ENCODE data around the gene MAOA. TPM values are rescaled to one million over a fixed set of nuclear protein-coding genes. Genes with fewer than 3 reads are reported as not detected.
A peak's percentile ranks its signal among the peaks of the same experiment; 100 is the strongest.

MAOA gene
- total RNA-seq, 1 donor from 2014 or later: 102 TPM

- DNase-seq (ENCODE audit: extremely low spot score in 2 of 2): no peak
- H3K36me3 ChIP-seq: no peaks in the 10 kb centered on the region
- H3K27me3 ChIP-seq: no peaks in the 10 kb centered on the region
- intact Hi-C loops (cut with DNase I): no loop called here
- H3K4me3 ChIP-seq: no peak overlapping the region
- no peaks in the 10 kb centered on the region for H3K4me1 ChIP-seq
- H3K27ac ChIP-seq: no peak overlapping the region
- no peak for TF ChIP-seq POLR2AphosphoS5 (IDR thresholded peaks at IDR 0.05; ENCODE audit: insufficient read depth in 1 of 2, low read depth in 1 of 2)
- no peaks in the 10 kb centered on the region for H3K9me3 ChIP-seq
These were observed 29.0 kb upstream of the MAOA start for GRCh38 chrX:43627147-43627546.

GRCh38 chrX:43627669-43628068 is 28.4 kb upstream of the MAOA start:
- Histone ChIP-seq H3K36me3 (no peaks in the 10 kb centered on the region), H3K9me3 (no peaks in the 10 kb centered on the region), H3K4me3 (no peak overlapping the region), H3K4me1 (no peaks in the 10 kb centered on the region), H3K27ac (no peak overlapping the region), H3K27me3 (no peaks in the 10 kb centered on the region)
- TF ChIP-seq POLR2AphosphoS5 (IDR thresholded peaks at IDR 0.05; ENCODE audit: insufficient read depth in 1 of 2, low read depth in 1 of 2) (no peak), CTCF (IDR thresholded peaks at IDR 0.05) (no peak), POLR2A (IDR thresholded peaks at IDR 0.05) (no peak)
- intact Hi-C loops (cut with DNase I): no loop called here
- no peak for DNase-seq (ENCODE audit: extremely low spot score in 2 of 2)

GRCh38 chrX:43629229-43629628 is 26.9 kb upstream of the MAOA start:
- Histone ChIP-seq H3K4me1 (no peaks in the 10 kb centered on the region), H3K9me3 (no peaks in the 10 kb centered on the region), H3K27me3 (no peaks in the 10 kb centered on the region), H3K36me3 (no peaks in the 10 kb centered on the region), H3K4me3 (no peak overlapping the region), H3K27ac (no peak overlapping the region)
- intact Hi-C loops (cut with DNase I): no loop called here
- DNase-seq (ENCODE audit: extremely low spot score in 2 of 2): no peak
- no peak for TF ChIP-seq POLR2AphosphoS5 (IDR thresholded peaks at IDR 0.05; ENCODE audit: insufficient read depth in 1 of 2, low read depth in 1 of 2)
- TF ChIP-seq POLR2A (IDR thresholded peaks at IDR 0.05): no peak
- no peak for TF ChIP-seq CTCF (IDR thresholded peaks at IDR 0.05)

GRCh38 chrX:43631841-43632240 is 24.3 kb upstream of the MAOA start:
- intact Hi-C loops (cut with DNase I): no loop called here
- Histone ChIP-seq H3K27me3 (no peaks in the 10 kb centered on the region), H3K9me3 (no peaks in the 10 kb centered on the region), H3K4me3 (no peak overlapping the region), H3K36me3 (no peaks in the 10 kb centered on the region), H3K27ac (no peak overlapping the region), H3K4me1 (no peaks in the 10 kb centered on the region)
- no peak for DNase-seq (ENCODE audit: extremely low spot score in 2 of 2)
- TF ChIP-seq POLR2AphosphoS5 (IDR thresholded peaks at IDR 0.05; ENCODE audit: insufficient read depth in 1 of 2, low read depth in 1 of 2) (no peak), CTCF (IDR thresholded peaks at IDR 0.05) (no peak), POLR2A (IDR thresholded peaks at IDR 0.05) (no peak)

GRCh38 chrX:43633081-43633480 is 23.0 kb upstream of the MAOA start:
- intact Hi-C loops (cut with DNase I): no loop called here
- H3K36me3 ChIP-seq: no peaks in the 10 kb centered on the region
- no peak overlapping the region for H3K27ac ChIP-seq
- H3K4me1 ChIP-seq: no peaks in the 10 kb centered on the region
- no peak for TF ChIP-seq CTCF (IDR thresholded peaks at IDR 0.05)
- TF ChIP-seq POLR2A (IDR thresholded peaks at IDR 0.05): no peak
- TF ChIP-seq POLR2AphosphoS5 (IDR thresholded peaks at IDR 0.05; ENCODE audit: insufficient read depth in 1 of 2, low read depth in 1 of 2): no peak
- H3K4me3 ChIP-seq: no peak overlapping the region
- DNase-seq (ENCODE audit: extremely low spot score in 2 of 2): no peak
- H3K9me3 ChIP-seq: no peaks in the 10 kb centered on the region
- H3K27me3 ChIP-seq: no peaks in the 10 kb centered on the region

GRCh38 chrX:43633757-43634156 is 22.3 kb upstream of the MAOA start:
- H3K4me3 ChIP-seq: no peak overlapping the region
- no peaks in the 10 kb centered on the region for H3K27me3 ChIP-seq
- intact Hi-C loops (cut with DNase I): no loop called here
- TF ChIP-seq CTCF (IDR thresholded peaks at IDR 0.05) (no peak), POLR2AphosphoS5 (IDR thresholded peaks at IDR 0.05; ENCODE audit: insufficient read depth in 1 of 2, low read depth in 1 of 2) (peak in 1 of 2 donors; percentile 20)
- H3K9me3 ChIP-seq: no peaks in the 10 kb centered on the region
- no peaks in the 10 kb centered on the region for H3K36me3 ChIP-seq
- no peak overlapping the region for H3K27ac ChIP-seq
- H3K4me1 ChIP-seq: no peaks in the 10 kb centered on the region
- no peak for DNase-seq (ENCODE audit: extremely low spot score in 2 of 2)
